Lower leg skin (tissue), 3 donors: ENCODE data around the gene PLCG1.

Experiments used
- POLR2A ChIP-seq, 2 donors: fragments of 450-650 bp; IDR thresholded peaks; one replicate each; pipeline ENCODE4 v1.6.1; 2016 to 2017; ENCODE audit warnings: antibody characterized with exemption in 2 of 2, mild to moderate bottlenecking in 1 of 2, moderate library complexity in 1 of 2
- TF ChIP-seq, protein P1 (sequence below), 3 donors: fragments of 450-650 bp; IDR thresholded peaks; one replicate each; pipeline ENCODE4 v1.5.1; 2016; ENCODE audit warnings: antibody characterized with exemption in 3 of 3, mild to moderate bottlenecking in 3 of 3, moderate library complexity in 2 of 3

DNA sequence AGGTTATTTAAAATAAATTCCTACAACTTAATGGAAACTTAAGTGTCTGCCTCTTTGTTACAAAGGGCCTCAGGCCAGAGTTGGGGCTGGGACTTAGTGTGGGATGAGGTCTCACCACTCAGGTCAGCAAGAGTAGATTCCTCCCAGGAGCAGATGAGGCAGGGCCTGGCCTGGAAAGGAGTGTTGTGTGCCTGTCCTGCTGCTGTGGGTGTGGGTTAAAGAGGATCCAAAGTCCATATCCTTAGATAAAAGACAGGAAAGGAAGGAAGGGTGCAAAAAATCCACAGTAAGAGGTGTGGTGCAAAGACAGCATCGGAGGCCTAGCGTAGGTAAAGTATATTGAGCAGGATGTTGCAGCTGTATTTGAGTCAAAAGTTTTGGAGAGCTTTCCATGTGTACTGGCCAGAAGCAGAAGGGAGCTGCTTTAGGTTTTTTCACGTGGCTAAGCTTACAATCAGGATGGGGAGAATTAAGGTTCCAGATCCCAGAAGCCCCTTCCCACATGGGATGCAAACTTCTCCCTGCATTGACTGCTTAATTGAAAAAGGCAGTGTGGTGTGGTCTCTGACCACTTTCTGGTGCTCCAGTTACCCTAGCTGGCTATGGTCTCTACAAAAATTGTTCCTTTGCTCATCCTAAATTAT lies 12.8 kb upstream of the PLCG1 start:
- no peak for TF ChIP-seq POLR2A (IDR thresholded peaks at IDR 0.05)
- TF ChIP-seq, protein P1, sequence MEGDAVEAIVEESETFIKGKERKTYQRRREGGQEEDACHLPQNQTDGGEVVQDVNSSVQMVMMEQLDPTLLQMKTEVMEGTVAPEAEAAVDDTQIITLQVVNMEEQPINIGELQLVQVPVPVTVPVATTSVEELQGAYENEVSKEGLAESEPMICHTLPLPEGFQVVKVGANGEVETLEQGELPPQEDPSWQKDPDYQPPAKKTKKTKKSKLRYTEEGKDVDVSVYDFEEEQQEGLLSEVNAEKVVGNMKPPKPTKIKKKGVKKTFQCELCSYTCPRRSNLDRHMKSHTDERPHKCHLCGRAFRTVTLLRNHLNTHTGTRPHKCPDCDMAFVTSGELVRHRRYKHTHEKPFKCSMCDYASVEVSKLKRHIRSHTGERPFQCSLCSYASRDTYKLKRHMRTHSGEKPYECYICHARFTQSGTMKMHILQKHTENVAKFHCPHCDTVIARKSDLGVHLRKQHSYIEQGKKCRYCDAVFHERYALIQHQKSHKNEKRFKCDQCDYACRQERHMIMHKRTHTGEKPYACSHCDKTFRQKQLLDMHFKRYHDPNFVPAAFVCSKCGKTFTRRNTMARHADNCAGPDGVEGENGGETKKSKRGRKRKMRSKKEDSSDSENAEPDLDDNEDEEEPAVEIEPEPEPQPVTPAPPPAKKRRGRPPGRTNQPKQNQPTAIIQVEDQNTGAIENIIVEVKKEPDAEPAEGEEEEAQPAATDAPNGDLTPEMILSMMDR (IDR thresholded peaks at IDR 0.05), result no peak
